HG03439 (cell line): ENCODE measurements around the gene ISM2.

ENCODE experiments used
- ATAC-seq: cut with Tn5 transposase; IDR thresholded peaks from one replicate; pipeline ENCODE4 v1.9.1; 2021; ENCODE audit warnings: mild to moderate bottlenecking, moderate library complexity; ENCODE audit not compliant: unreplicated experiment

Gene ISM2

DNA sequence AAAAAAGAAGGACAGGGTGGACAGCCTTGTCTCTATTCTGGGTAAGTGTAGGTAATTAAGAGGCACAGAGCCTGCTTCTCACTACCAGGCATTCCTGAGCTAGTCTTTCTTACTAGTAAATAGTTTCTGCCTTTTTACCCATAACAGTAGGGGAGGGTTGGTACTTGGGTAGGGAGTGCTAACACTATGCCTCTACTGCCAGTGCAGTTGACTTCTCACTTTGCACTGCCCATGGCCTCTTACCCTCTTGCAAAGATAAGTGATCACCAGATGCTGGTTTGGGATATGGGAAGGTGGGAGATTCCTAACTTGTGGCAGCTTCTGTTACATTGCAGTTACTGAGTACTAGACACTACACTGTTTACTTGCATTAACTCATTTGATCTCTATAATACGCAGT lies 29.1 kb downstream of the ISM2 start:
- ATAC-seq, result no peak

DNA sequence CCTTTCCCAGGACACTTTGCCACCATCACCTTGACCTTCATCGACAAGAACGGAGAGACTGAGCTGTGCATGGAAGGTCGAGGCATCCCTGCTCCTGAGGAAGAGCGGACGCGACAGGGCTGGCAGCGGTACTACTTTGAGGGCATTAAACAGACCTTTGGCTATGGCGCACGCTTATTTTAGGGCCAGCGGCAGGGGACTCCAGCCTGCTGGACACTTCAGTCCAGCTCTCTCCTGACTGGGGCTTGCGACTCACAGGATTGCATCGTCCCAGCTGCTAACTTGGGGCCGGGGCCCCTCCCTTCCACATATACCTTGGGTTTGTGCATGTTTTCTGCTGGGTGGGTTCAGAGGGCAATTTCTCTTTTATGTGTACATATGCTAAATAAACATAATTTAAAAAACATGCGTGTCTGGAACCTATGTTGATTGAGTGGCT lies 29.5 kb downstream of the ISM2 start:
- no peak for ATAC-seq

DNA sequence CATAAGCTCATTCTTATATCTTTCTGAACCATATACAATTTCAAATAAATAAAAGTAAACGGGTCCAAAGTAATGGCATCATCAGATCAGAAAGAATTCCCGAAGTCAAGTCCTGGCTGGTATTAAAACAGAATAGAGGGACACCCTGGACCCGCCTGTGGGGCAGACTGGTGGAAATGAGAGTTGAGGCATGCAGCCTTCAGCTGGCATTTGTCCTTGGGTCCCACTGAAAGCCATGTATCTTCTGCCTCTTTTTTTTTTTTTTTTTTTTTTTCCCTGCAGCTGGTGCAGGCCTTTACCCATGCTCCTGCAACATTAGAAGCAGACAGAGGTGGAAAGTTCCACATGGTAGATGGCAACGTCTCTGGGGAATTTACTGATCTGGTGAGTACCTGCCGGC lies 30.8 kb downstream of the ISM2 start:
- no peak for ATAC-seq

DNA sequence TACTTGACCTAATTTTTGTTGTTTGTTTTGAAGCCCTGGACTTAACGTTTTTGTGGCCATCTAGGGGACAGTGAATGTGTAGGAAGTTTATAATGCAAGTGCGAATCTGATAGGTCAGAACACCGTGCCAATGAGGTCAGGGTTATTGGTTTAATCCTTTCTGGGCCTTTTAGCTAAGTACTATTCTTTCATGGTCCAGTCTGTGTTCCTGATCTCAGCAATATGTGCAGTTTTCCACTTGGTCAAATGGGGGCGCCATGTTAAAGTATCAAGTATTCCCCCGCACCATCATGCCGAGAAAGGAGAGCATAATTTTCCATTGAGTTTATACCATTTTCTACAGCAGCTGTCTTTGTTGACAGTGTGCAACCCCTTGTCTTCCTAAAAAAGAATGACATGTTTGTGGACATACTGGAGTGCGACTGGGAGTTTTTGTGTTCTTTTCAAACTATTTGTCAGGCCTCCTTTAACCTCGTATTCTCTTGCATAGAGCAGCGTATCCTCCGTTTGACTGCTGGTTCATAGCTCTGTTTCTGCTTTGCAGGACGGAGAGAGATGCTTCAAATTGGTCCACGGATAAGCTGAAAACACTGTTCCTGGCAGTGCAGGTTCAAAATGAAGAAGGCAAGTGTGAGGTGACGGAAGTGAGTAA lies 39.4 kb downstream of the ISM2 start:
- ATAC-seq, result no peak

DNA sequence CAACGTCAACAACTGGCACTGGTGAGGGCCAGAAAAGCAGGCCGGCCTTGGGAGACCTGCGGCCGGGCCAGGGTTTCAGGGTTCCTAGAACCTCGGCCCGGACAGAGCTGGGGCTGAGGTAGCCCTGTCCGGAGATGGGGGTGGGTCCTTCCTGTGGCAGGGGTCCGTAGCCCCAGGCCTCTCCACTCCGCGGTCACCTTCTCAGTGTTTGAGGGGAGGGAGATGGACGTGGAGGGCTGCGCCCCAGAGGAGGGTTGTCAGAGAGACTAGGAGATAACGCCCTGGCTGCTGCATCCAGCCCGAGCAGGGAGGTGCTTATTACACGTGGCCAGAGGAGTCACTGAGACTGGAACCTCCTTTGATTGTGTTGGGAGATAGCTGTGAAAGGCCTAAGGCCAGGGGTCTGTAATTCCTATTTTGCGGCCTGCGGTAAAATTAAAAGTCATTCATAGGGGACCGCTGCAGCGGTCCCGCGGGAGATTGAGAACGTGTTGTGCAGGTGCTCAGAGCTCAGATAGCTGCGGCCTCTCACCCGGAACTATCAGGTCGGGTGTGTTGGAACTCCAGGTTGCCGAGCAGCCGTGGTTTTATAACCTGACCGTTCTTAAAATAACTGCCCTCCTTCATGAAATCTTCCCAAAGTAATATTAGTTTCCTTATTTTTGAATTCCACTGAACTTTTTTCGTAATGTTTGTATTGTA lies 40.2 kb downstream of the ISM2 start:
- peak; percentile 22 for ATAC-seq

DNA sequence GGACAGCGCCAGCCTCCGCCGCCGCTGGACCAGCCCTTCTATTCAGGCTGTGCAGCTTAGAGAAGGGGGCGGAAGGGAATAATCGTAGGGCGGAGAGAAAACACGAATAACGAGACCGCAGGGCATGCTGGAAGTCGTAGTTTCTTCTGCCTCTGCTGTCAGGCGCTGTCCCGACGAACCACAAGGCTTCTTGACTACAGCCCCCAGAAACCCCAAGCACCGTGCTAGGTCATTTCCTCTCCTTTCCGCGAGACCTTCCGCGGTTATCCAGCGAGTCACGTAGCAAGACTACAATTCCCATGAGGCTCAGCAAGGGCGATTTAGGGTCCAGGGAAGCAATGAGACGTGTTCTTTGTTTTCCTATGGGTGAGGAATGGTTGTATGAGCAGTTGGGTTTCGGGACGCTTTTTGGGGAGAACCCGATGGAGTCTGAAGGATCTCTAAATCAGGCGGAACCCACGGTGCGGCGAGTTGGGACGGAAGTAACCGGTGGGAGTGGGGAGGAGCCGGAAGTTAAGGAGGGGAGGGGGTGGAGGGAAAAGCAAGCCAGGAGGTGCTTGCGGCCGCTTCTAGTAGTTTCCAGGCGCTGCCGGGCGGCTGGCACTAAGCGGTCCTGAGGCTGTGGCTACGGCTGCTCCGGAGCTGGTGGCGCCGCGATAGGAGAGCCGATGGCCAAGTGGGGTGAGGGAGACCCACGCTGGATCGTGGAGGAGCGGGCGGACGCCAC lies 40.9 kb downstream of the ISM2 start, which contains the start of the genes AHSA1 and VIPAS39:
Gene AHSA1 (plus strand): TSS at position 572 of the 727 bp plus-strand sequence. CDS start 97 bp downstream, at position 669.
Gene VIPAS39 (minus strand): TSS at position 80 of the 727 bp plus-strand sequence. CDS start 3,499 bp downstream, outside the sequence.
- peak; percentile 91 for ATAC-seq

DNA sequence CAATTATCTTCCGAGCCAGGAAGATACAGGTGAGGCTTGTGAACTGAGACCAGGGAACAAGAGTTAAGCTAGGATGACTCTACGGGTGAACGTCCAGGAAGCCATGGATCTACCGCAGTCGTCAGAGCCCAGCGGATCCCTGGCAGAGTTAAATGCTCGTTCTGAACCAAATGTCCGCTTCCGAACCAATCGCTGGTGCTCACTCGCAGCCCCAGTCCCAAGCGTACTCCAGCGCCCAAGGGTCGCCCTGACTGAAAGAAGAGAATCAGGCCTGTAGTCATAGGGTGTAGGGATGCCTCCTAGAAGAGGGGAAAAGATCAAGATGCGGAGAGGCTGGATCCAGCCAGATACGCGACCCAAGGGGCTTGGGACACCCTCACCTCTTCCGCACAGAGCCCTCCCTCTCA lies 41.5 kb downstream of the ISM2 start:
- ATAC-seq, result no peak

DNA sequence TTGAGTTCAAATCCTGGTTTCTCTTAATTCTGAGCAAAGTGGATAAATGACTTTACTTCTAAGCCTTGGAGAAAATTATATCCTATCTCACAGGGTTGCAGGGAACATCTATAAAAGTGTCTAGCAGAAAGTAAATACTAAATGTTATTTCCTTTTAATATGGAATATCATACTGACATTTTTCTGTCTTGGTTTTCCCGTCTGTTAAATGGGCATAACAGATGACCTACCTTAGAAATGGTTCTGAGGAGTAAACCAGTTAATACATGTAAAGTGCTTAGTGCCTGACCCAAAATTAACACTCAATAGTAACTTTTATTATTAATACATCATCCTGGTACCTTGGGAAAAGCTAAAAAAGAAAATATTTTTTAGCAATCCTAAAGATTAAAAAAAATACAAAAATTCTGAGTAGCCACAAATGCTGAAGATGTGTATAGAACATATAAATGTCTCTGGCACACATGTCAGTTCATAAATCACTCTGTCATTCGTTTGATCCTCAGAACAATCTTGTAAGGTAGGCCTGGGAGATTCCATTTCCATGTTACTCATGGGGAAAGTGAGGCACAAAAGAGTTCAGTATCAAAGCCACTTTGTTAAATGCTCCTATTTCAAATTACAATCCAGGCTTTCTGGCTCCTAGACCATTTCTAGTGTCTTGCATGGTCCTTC lies 42.5 kb downstream of the ISM2 start:
- ATAC-seq, result no peak

DNA sequence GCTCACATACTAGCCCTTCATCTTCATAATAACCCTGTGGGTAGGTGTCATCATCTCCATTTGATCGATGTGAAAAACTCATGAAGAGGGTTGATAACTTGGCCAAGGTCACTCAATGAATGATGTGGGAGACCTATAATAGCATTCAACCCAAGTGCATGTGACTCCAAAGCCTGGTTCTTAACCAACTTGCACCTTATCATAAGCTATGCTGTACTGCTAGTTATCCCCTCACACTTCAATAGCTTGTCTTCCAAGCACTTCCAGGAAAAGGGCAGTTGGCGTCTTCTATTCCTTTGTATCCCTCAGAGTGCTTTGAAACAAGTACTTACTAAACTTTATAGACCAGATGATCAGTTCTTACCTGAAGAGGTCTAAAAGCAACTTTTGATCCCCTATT lies 56.4 kb downstream of the ISM2 start:
- no peak for ATAC-seq

DNA sequence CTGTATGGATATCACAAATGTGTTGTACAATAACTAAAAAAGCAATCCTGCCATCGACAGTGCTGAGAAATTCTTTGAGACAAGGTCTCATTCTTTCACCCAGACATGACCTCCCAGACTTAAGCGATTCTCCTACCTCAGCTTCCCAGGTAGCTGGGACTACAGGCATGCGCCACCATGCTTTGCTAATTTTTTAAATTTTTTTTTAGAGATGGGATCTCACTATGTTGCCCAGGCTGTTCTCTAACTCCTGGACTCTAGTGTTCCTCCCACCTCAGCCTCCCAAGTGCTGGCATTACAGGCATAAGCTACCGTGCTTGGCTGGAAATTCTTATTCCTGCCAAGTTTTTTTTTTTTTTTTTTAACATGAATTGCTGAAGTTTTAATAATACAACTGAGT lies 58.8 kb downstream of the ISM2 start:
- no peak for ATAC-seq

DNA sequence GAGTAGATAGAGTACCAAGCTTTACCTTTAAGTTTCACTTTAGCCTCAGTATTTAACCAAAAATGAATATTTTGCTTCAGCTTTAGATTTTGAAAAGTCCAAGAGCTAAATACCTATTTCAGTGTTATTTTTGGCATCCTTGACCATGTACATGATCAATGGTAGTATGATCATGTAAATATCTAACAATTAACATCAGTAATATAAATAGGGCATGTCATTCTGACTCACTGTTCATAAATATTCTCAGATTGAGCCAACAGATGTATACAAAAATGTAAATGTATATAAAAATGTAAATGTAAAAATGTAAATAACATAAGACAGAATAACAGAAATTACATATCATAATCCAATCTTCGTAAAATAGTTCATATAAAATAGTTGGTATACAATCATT lies 60.0 kb downstream of the ISM2 start:
- no peak for ATAC-seq

DNA sequence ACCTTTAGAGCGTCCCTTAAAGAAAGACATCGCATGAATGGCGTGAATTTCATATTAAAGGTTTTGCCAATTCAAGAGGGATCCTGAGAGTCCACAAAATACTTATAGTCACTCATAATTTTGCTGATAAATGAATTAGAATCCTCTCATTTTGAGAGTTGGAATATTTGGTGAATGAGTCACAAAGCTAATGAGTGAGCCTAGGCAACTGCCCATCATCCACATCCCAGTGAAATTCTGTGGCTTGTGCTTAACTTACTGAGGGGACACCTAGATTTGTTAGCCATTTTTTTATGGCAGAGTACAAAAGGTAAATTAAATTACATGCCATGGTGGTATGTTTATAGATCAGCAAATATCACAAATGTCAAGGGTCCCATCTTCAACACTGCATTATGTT lies 62.6 kb downstream of the ISM2 start:
- no peak for ATAC-seq

DNA sequence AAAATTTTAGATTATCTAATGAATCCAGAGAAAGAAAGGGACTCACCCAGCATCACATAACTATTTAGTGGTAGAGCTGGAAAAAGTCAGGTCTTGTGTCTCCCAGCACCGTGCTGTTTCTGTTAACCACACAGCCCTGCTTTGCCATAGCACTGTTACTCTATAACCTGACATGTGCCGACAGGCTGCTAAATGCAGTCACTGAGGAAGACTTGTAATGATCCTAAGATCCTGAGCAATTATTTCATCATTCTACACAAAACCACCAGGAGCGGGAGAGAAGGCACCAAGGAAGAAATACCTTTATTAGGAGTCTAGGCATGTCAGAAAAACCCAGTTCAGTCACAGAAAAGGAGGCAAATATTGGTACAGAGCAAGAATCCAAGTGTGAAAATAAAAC lies 72.2 kb downstream of the ISM2 start:
- no peak for ATAC-seq

DNA sequence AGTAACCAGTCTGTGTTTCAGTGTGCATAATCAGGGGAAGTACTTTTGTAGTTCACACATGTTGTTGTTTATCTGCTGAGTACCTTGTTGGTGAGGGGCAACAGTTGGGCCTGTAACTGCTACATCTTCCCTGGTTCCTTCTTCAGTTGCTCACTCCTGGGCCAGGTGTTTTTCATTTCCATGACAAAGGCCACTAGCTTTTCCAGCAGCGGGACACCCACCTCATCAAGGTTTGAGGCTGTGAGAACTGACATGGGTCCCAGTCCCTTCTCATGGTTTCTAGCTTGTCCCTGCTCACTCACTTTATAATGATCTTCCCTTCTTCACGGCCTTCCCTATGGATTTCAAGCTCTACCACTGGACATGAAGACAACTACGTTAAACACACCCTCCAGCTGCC lies 73.8 kb downstream of the ISM2 start:
- ATAC-seq, result no peak
